Measurements from ENCODE around the gene ALKBH5. TPM values are rescaled to one million over a fixed set of nuclear protein-coding genes. Genes with fewer than 3 reads are reported as not detected.
"Not testable (repeated sequence)": the region's sequence is repeated elsewhere in the genome, so short reads cannot be mapped to it uniquely, and the experiment has no call there.

Gene ALKBH5
- total RNA-seq, 4 donors from 2014 or later: 188 to 271 (median 224) TPM

DNA sequence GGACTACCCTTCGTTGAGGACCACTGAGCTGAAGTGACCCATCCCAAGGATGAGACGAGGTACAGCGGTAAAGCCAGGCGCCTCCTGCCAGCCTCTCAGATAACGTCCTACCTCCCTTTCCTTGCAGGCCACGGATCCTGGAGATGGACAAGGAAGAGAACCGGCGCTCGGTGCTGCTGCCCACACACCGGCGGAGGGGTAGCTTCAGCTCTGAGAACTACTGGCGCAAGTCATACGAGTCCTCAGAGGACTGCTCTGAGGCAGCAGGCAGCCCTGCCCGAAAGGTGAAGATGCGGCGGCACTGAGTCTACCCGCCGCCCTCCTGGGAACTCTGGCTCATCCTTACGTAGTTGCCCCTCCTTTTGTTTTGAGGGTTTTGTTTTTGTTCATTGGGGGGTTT lies 24.5 kb downstream of the ALKBH5 start:
- H3K4me3 ChIP-seq: no peak overlapping the region
- no peaks in the 10 kb centered on the region for H3K9me3 ChIP-seq
- H3K27me3 ChIP-seq: no peaks in the 10 kb centered on the region
- H3K36me3 ChIP-seq: peaks cover 0 to 60% of the 10 kb centered on the region in 2 donors
- no peak overlapping the region for H3K27ac ChIP-seq
- peaks cover 5 to 6% of the 10 kb centered on the region in 2 donors for H3K4me1 ChIP-seq
- intact Hi-C loops (cut with DNase I; ENCODE audit: low total_unique reads) (no loop called here), in situ Hi-C loops (cut with MboI; ENCODE audit: low sequenced_read_pairs in 4 of 4) (no loop called here)
- ATAC-seq: no peak
- TF ChIP-seq POLR2A (IDR thresholded peaks at IDR 0.05): no peak
- TF ChIP-seq, protein P1, sequence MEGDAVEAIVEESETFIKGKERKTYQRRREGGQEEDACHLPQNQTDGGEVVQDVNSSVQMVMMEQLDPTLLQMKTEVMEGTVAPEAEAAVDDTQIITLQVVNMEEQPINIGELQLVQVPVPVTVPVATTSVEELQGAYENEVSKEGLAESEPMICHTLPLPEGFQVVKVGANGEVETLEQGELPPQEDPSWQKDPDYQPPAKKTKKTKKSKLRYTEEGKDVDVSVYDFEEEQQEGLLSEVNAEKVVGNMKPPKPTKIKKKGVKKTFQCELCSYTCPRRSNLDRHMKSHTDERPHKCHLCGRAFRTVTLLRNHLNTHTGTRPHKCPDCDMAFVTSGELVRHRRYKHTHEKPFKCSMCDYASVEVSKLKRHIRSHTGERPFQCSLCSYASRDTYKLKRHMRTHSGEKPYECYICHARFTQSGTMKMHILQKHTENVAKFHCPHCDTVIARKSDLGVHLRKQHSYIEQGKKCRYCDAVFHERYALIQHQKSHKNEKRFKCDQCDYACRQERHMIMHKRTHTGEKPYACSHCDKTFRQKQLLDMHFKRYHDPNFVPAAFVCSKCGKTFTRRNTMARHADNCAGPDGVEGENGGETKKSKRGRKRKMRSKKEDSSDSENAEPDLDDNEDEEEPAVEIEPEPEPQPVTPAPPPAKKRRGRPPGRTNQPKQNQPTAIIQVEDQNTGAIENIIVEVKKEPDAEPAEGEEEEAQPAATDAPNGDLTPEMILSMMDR (IDR thresholded peaks at IDR 0.05 in 4 of 5, conservative IDR thresholded peaks at IDR 0.05 in 1 of 5): no peak
- no peak for DNase-seq

DNA sequence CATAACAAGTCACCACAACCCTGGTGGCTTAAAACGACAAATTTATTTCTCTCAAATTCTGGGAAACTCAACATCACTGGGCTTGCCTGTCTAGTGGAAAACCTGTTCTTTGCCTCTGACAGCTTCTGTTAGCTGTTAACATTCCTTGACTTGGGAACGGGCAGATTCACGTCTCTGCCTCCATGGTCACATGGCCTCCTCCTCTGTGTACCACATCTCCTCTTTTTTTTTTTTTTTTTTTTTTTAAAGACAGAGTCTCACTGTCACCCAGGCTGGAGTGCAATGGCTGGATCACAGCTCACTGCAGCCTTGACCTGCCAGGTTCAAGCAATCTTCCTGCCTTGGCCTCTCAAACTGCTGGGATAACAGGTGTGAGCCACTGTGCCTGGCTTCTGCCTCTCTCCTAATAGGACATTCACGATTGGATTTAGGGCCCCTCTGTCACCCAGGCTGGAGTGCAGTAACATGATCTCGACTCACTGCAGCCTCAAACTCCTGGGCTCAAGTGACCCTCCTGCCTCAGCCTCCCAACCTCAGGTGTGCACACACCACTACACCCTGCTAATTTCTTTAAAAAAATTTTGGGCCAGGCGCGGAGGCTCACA lies 30.1 kb downstream of the ALKBH5 start:
- H3K4me1 ChIP-seq: no peaks in the 10 kb centered on the region
- no peak for DNase-seq
- H3K27me3 ChIP-seq: no peaks in the 10 kb centered on the region
- ATAC-seq: no peak
- TF ChIP-seq, protein P1 (IDR thresholded peaks at IDR 0.05 in 4 of 5, conservative IDR thresholded peaks at IDR 0.05 in 1 of 5): no peak
- no peak for TF ChIP-seq POLR2A (IDR thresholded peaks at IDR 0.05)
- H3K27ac ChIP-seq: no peak overlapping the region
- H3K9me3 ChIP-seq: no peaks in the 10 kb centered on the region
- H3K4me3 ChIP-seq: no peak overlapping the region
- H3K36me3 ChIP-seq: peaks cover 0 to 22% of the 10 kb centered on the region in 2 donors
- in situ Hi-C loops (cut with MboI; ENCODE audit: low sequenced_read_pairs in 4 of 4): no loop called here
- intact Hi-C loops (cut with DNase I; ENCODE audit: low total_unique reads): no loop called here

DNA sequence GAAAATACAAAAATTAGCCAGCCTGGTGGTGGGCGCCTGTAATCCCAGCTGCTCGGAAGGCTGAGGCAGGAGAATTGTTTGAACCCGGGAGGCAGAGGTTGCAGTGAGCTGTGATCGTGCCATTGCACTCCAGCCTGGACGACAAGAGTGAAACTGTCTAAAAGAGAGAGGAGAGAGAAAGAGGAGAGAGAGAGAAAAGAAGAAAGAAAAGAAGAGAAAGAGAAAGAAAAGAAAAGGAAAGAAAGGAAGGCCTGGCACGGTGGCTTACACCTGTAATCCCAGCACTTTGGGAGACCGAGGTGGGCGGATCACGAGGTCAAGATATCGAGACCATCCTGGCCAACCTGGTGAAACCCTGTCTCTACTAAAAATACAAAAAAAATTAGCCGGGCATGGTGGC lies 33.3 kb downstream of the ALKBH5 start:
- DNase-seq; H3K4me1 ChIP-seq; ATAC-seq; H3K9me3 ChIP-seq; intact Hi-C loops (cut with DNase I; ENCODE audit: low total_unique reads); in situ Hi-C loops (cut with MboI; ENCODE audit: low sequenced_read_pairs in 4 of 4); H3K36me3 ChIP-seq; H3K4me3 ChIP-seq; H3K27me3 ChIP-seq; H3K27ac ChIP-seq: not testable (repeated sequence)

DNA sequence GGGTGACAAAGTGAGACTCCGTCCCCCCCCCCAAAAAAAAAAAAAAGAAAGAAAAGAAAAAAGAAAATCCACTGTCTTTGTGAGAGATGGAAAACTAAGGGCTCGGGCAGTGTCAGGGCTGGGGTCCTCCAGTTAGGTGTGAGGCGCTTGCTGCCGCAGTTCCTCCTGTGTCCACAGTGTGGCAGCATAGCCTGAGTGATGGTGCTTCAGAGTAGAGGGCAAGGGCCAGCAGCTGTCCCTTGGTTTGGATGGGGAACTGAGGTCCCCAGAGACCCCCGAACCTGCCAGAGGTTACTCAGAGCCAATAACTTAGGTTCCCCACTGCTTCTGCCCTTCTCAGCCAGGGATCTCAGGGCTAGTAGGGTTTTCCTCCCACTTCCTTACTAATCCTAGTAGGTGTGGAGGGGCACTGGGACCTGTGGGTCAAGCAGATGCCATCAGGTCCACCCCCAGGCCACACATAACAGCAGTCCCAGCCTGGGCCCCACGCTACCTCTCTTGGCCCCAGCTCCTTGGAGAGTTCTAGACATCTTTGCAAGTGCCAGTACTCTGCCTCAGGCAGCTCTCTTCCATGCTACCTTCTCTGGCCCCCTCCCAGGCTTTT lies 33.9 kb downstream of the ALKBH5 start:
- peak; percentile 86 to 90 for ATAC-seq
- intact Hi-C loops (cut with DNase I; ENCODE audit: low total_unique reads): no loop called here

DNA sequence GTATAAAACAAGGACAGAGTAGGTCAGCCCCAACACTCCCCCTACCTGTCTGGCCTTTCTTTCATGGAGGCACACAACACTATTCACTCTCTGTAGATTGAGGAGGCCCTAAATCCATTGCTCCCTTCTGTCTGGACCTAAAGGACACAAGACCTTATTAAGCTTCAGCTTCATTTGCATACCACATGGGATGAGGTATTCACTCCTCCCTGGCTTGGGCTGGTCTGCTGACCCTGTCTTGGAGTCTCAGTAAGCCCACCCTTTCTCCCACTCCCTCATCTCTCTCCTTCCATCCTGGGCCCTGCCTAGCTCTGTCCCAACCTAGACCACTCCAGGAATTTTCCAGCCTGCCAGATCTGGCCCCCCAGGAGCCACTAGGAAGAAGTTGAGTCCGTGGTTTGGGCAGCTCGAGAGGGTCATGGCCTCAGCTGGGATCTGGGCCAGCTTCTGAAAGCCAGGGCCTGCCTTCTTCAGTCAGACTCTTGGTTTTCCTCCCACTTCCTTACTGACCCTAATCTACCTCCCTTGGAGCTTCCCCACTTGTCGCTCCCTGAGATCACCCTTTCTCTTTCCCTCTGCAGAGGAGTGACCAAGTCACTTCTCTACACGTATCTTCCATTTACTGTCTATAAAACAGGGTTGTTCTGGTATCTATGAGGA lies 35.3 kb downstream of the ALKBH5 start:
- Histone ChIP-seq H3K4me1 (no peaks in the 10 kb centered on the region), H3K27me3 (no peaks in the 10 kb centered on the region), H3K36me3 (no peaks in the 10 kb centered on the region), H3K4me3 (no peak overlapping the region), H3K9me3 (no peaks in the 10 kb centered on the region), H3K27ac (no peak overlapping the region)
- DNase-seq (no peak), ATAC-seq (no peak)
- in situ Hi-C loops (cut with MboI; ENCODE audit: low sequenced_read_pairs in 4 of 4): no loop called here
- TF ChIP-seq, protein P1 (IDR thresholded peaks at IDR 0.05 in 4 of 5, conservative IDR thresholded peaks at IDR 0.05 in 1 of 5): no peak
- TF ChIP-seq POLR2A (IDR thresholded peaks at IDR 0.05): no peak
- intact Hi-C loops (cut with DNase I; ENCODE audit: low total_unique reads): no loop called here

More for the DNA sequence above, 33.9 kb downstream of the ALKBH5 start:
- Histone ChIP-seq H3K4me1 (no peaks in the 10 kb centered on the region), H3K27ac (no peak overlapping the region), H3K4me3 (no peak overlapping the region), H3K36me3 (no peaks in the 10 kb centered on the region), H3K27me3 (no peaks in the 10 kb centered on the region), H3K9me3 (no peaks in the 10 kb centered on the region)
- DNase-seq: peak; percentile 38 to 74
- in situ Hi-C loops (cut with MboI; ENCODE audit: low sequenced_read_pairs in 4 of 4): no loop called here
- no peak for TF ChIP-seq POLR2A (IDR thresholded peaks at IDR 0.05)
- TF ChIP-seq, protein P1 (IDR thresholded peaks at IDR 0.05 in 4 of 5, conservative IDR thresholded peaks at IDR 0.05 in 1 of 5): peak; percentile 75 to 97 (median 85)
